ENCODE results near the gene TXLNA.
A peak's percentile ranks its signal among the peaks of the same experiment; 100 is the strongest.

TXLNA gene

GRCh38 chr1:32208469-32208868 is 29.0 kb downstream of the TXLNA start:
- no peak for DNase-seq (ENCODE audit: low spot score)
- FAIRE-seq, result no peak

- peak; percentile 60 for DNase-seq (ENCODE audit: low spot score)
- FAIRE-seq, result peak; percentile 53
Observed at GRCh38 chr1:32208891-32209328, 29.4 kb downstream of the TXLNA start, which contains the start of gene DCDC2B. Gene DCDC2B (plus strand): TSS chr1:32209089. CDS start chr1:32209094, 5 bp downstream.

- peak; percentile 23 for FAIRE-seq
- DNase-seq (ENCODE audit: low spot score), result peak; percentile 69
Observed at GRCh38 chr1:32215629-32216480, 36.4 kb downstream of the TXLNA start.

- DNase-seq (ENCODE audit: low spot score) (no peak), FAIRE-seq (no peak)
Observed at GRCh38 chr1:32216566-32216965, 37.1 kb downstream of the TXLNA start.

- FAIRE-seq, result no peak
- DNase-seq (ENCODE audit: low spot score), result no peak
Observed at GRCh38 chr1:32219022-32219421, 39.5 kb downstream of the TXLNA start.

GRCh38 chr1:32220746-32221580 is 41.5 kb downstream of the TXLNA start:
- FAIRE-seq (no peak), DNase-seq (ENCODE audit: low spot score) (no peak)

GRCh38 chr1:32221581-32221979 is 42.1 kb downstream of the TXLNA start:
- DNase-seq (ENCODE audit: low spot score), result no peak
- no peak for FAIRE-seq

- no peak for FAIRE-seq
- DNase-seq (ENCODE audit: low spot score), result peak; percentile 96
Observed at GRCh38 chr1:32221980-32222755, 42.7 kb downstream of the TXLNA start, which contains the start of the genes EIF3I and TMEM234. Gene EIF3I (plus strand): TSS chr1:32222407. CDS start chr1:32222442, 35 bp downstream. Gene TMEM234 (minus strand): TSS chr1:32222353. CDS start chr1:32222322, 31 bp downstream.

- FAIRE-seq, result no peak
- no peak for DNase-seq (ENCODE audit: low spot score)
Observed at GRCh38 chr1:32223683-32224082, 44.2 kb downstream of the TXLNA start.

GRCh38 chr1:32224285-32224684 is 44.8 kb downstream of the TXLNA start:
- no peak for FAIRE-seq
- DNase-seq (ENCODE audit: low spot score), result no peak

- FAIRE-seq (no peak), DNase-seq (ENCODE audit: low spot score) (no peak)
Observed at GRCh38 chr1:32228771-32229170, 49.3 kb downstream of the TXLNA start.

- no peak for DNase-seq (ENCODE audit: low spot score)
- FAIRE-seq, result no peak
Observed at GRCh38 chr1:32231843-32232432, 52.5 kb downstream of the TXLNA start.

- no peak for FAIRE-seq
Observed at GRCh38 chr1:32232558-32233304, 53.3 kb downstream of the TXLNA start.

GRCh38 chr1:32234792-32235191 is 55.3 kb downstream of the TXLNA start:
- no peak for DNase-seq (ENCODE audit: low spot score)
- FAIRE-seq, result no peak

More at GRCh38 chr1:32232558-32233304, 53.3 kb downstream of the TXLNA start:
- DNase-seq (ENCODE audit: low spot score), result no peak

GRCh38 chr1:32239337-32239736 is 59.9 kb downstream of the TXLNA start:
- no peak for FAIRE-seq
- no peak for DNase-seq (ENCODE audit: low spot score)

GRCh38 chr1:32239790-32240139 is 60.3 kb downstream of the TXLNA start:
- FAIRE-seq, result no peak
- no peak for DNase-seq (ENCODE audit: low spot score)

GRCh38 chr1:32240140-32240951 is 60.9 kb downstream of the TXLNA start:
- DNase-seq (ENCODE audit: low spot score) (peak; percentile 74), FAIRE-seq (no peak)

- no peak for FAIRE-seq
Observed at GRCh38 chr1:32241001-32241763, 61.7 kb downstream of the TXLNA start.

More at GRCh38 chr1:32241001-32241763, 61.7 kb downstream of the TXLNA start:
- DNase-seq (ENCODE audit: low spot score), result peak; percentile 66

Measured in urothelium cell line (cell line).